Inferior parietal cortex (tissue), 1 donor: ENCODE data around the gene TLE1.

ENCODE experiments used
- DNase-seq: peaks from one replicate; pipeline ENCODE4 v3.0.0-alpha.2; 2016; ENCODE audit errors: extremely low spot score

The TLE1 gene

GRCh38 chr9:81578606-81579005, 110.7 kb downstream of the TLE1 start:
- DNase-seq: no peak

GRCh38 chr9:81575956-81576355, 113.4 kb downstream of the TLE1 start:
- no peak for DNase-seq

DNA sequence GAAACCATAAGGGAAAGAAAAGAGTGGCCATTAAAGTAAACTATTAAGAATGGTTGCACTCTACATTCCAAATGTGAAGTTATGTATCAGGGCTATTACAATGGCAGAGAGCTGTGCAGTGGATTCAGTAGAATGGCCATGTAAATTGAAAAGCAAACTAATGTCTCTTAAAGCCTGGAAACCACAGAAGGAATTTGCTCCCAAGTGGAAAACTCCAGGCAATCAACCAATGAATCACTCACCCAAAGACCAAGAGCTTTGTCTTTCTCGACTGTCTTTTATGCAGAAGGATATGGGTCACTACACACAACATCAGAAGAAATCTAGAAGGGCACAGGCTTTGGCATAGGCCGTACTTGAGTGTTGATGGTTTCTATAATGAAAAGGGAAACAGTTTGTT, 114.9 kb downstream of the TLE1 start:
- no peak for DNase-seq

- no peak for DNase-seq
These were observed 115.7 kb downstream of the TLE1 start for GRCh38 chr9:81573415-81574321.

- DNase-seq: no peak
These were observed 119.3 kb downstream of the TLE1 start for GRCh38 chr9:81570083-81570482.

- DNase-seq: no peak
These were observed 123.2 kb downstream of the TLE1 start for GRCh38 chr9:81566074-81566698.

DNA sequence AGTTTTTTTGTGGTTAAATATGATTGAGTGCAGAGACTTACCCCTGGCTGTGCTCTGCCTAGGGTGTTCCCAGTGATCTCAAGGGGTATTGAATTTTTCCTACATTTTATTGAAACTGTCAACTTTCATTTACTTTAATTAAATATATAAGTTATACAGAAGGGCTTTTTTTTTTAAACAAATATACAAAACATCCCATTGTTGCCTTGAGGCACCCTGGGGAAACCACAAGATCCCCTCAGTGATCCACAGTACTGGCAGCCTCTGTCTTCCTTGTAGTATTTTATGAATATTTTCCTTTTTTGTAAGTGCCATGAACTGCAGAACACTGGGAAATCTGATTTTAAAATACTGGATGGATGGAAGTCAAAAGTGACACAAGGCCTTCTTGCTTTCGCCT, 123.7 kb downstream of the TLE1 start:
- DNase-seq: no peak

DNA sequence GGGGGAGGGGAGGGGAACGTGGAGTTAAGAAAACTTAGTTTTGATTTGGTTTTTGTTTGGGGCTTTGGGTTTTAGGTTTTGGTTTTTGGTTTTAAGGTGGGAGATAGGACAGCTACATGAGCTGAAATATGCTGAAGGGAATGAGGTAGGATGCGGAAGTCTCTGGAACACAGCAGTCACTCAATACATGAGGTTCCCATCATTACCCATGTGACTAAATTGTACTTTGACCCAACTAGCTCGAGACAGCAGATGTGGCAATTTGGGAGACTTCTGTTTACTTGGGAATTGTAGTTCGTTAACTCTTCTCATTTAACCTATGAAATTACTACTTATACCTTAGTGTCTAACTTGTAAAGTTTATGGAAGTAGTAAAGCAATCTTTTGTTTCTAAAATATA, 124.2 kb downstream of the TLE1 start:
- no peak for DNase-seq

- DNase-seq: peak; percentile 50
These were observed 124.7 kb downstream of the TLE1 start for GRCh38 chr9:81564632-81565031.

GRCh38 chr9:81563739-81564138, 125.6 kb downstream of the TLE1 start:
- DNase-seq: no peak

GRCh38 chr9:81563020-81563407, 126.3 kb downstream of the TLE1 start:
- DNase-seq: no peak

GRCh38 chr9:81562231-81563019, 126.9 kb downstream of the TLE1 start:
- no peak for DNase-seq

GRCh38 chr9:81560851-81561732, 128.3 kb downstream of the TLE1 start:
- no peak for DNase-seq

DNA sequence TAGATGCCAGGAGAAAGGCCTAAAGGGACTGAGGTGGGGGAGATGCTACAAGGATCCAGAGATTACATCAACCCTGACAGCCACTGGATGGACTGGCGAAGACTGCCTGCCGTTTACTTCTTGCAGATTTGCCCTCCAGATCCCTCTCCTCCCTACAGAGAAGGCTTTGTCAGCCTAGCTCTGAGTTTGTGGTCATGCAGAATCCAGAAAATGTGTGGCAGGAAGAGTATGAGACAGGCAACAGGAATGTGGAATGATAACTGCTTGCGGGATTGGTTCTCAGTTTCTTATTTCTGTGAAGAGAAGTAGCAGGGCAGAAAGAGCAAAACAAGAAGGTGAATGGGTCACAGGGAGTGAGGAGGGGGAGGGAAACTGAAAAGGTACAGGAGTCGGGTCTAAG, 129.6 kb downstream of the TLE1 start:
- no peak for DNase-seq

- DNase-seq: no peak
These were observed 130.2 kb downstream of the TLE1 start for GRCh38 chr9:81559197-81559596.

- no peak for DNase-seq
These were observed 131.1 kb downstream of the TLE1 start for GRCh38 chr9:81558091-81558830.

DNA sequence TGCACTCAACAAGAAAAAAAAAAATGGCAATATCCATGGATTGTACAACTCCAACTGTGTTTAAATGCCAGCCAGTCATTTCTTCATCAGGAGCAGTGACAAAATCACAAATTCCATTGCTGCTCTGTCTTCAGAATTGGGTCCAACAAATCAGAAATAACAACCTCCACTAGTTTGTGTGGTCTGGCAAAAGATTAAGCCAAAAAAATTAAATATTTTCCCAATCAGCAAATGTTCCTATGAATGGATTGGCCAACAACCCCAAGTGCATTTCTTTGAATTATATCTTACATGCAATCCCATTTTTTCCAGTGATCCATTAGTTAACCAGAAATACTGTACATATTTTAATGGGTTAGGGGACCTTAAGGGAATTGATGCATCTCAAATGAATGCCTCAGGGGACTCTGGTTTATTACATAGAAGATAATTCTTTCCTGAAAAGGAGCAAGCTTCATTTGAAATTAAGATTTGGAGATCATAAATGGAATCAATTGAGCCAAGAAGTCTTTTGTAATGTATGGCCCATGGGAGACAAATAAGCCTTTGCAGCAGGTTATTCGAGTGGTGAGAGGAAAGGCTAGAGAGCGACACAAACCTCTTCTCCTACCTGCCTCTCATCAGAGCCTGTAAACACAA, 131.8 kb downstream of the TLE1 start:
- no peak for DNase-seq

DNA sequence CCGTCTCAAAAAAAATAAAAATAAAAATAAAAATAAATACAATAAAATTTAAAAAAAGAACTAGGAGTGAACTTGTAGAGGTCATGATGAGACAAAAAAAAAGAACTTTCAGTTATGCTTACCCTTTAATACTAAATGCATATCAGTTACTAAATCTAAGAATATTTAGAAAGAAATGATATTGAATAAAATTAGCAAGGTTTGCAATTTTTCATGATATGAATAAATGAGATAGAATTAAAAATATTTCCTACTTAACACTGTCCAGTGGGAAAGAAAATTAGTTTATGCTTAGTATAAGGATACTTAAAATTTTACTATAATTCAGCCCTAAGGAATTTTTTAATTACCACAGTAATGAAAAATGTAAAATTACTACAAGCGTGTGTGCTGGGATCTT, 132.4 kb downstream of the TLE1 start:
- no peak for DNase-seq

DNA sequence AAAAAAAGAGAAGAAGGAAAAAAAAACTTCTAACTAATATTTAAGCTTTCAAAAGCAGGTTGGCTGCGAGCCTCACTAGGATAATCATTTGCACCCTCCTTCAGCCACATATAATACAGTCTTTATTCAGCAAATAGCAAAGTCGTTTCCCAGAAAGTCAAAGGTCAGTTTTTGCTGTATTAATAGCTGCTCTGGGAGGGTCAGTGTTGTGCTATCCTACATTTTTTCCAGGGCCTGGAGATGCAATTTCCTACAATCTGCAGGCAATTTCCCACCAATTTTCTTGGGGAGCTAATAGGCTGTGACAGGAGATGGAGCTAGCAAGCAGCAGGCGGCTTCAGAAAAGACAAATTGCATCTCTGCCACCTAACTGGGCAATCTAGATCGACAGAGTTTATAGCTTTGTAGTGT, 136.8 kb downstream of the TLE1 start:
- no peak for DNase-seq

DNA sequence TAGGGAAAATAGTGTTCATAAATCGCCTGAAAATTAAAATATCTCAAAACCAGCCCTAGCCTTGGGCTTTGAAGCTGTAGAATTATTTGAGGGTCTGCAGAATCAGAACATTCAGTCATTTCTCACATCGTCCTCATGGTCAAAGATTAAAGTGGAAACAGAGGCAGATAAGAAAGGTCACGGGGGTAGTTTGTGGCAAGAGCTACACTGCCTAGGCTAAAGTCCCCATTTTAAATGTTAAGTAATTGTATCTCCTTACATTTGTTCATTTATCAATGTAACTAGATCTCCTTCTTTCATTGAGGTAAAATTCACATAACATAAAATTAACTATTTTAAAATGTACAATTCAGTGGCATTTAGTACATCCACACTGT, 139.2 kb downstream of the TLE1 start:
- no peak for DNase-seq
